ENCODE measurements around the gene GPX8. TPM values are rescaled to one million over a fixed set of nuclear protein-coding genes. Genes with fewer than 3 reads are reported as not detected.

Gene GPX8
- total and polyA plus RNA-seq, 7 donors: 1.6 to 4.2 (median 2.4) TPM

DNA sequence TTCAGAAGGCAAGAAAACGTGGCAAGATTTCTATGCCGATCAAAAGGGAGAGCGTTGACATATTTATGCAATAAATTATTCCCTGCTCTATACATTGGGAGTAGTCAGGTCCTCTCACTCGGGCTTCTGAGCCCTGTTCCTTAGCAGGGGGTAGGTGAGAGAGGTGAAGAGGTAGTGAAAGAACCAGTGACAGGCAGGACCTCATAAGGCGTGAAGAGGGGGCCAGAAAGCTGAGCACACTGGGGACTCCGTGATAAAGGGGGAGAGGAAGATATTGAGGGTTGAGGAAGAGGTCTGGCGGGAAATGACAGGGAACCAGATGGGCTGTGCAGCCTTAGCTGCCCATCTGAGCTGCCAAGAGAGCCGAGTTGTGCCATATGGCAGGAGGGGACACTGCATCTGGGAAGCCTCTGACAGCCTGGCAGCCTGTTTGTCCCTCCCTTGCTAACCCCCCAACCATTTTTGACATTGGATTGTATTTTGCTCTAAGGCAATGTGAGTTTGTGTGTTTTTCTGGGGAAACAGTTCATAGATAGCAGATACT lies 13.8 kb downstream of the GPX8 start:
- Histone ChIP-seq H3K27ac (no peak overlapping the region), H3K36me3 (ENCODE audit: insufficient read depth in 1 of 2, low read depth in 1 of 2) (no peaks in the 10 kb centered on the region), H3K4me3 (peak overlapping the region; percentile 68), H3K9me3 (no peaks in the 10 kb centered on the region), H3K27me3 (ENCODE audit: insufficient read depth in 3 of 3, low read length in 2 of 3) (peaks cover 5 to 55% (median 14%) of the 10 kb centered on the region in 3 donors), H3K4me1 (peaks cover 12% of the 10 kb centered on the region)
- ATAC-seq: no peak
- 19 to 22% (median 19%) methylated on average over 8 of the region's 8 CpGs for WGBS, 3 donors
- intact Hi-C loops (cut with DNase I): loop anchor here (5.0 to 10.0 kb wide), 2 partner anchors 61 to 524 kb away; partner anchors contain the start of gene CCNO (in 1 of the 2)
- TF ChIP-seq, protein P1, sequence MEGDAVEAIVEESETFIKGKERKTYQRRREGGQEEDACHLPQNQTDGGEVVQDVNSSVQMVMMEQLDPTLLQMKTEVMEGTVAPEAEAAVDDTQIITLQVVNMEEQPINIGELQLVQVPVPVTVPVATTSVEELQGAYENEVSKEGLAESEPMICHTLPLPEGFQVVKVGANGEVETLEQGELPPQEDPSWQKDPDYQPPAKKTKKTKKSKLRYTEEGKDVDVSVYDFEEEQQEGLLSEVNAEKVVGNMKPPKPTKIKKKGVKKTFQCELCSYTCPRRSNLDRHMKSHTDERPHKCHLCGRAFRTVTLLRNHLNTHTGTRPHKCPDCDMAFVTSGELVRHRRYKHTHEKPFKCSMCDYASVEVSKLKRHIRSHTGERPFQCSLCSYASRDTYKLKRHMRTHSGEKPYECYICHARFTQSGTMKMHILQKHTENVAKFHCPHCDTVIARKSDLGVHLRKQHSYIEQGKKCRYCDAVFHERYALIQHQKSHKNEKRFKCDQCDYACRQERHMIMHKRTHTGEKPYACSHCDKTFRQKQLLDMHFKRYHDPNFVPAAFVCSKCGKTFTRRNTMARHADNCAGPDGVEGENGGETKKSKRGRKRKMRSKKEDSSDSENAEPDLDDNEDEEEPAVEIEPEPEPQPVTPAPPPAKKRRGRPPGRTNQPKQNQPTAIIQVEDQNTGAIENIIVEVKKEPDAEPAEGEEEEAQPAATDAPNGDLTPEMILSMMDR (IDR thresholded peaks at IDR 0.05): no peak
- no peak for DNase-seq

DNA sequence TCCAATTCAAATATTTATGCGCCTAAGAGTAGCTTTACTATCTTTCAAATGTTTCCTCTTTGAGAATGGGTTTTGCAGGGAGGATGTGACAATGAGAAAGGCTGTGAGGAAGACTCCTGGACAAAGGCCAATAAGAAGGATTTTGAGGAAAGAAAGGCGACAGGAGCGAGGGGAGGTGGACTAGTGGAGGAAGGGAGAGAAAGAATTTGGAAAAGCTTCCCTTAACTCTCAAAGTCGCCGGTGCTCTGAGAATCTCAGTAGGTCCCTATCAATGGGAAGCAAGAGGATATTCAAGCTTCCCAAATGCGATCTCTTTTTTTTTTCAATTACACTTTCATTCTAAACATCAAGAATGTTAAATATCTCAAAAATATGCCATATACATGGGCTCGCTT lies 15.8 kb downstream of the GPX8 start:
- H3K9me3 ChIP-seq: no peaks in the 10 kb centered on the region
- H3K27me3 ChIP-seq (ENCODE audit: insufficient read depth in 3 of 3, low read length in 2 of 3): peaks cover 5 to 64% (median 14%) of the 10 kb centered on the region in 3 donors
- H3K36me3 ChIP-seq (ENCODE audit: insufficient read depth in 1 of 2, low read depth in 1 of 2): no peaks in the 10 kb centered on the region
- DNase-seq: no peak
- WGBS, 3 donors: 16 to 20% (median 18%) methylated on average over 7 of the region's 7 CpGs
- TF ChIP-seq, protein P1 (IDR thresholded peaks at IDR 0.05): no peak
- H3K4me1 ChIP-seq: peaks cover 12% of the 10 kb centered on the region
- no peak for ATAC-seq
- H3K4me3 ChIP-seq: peak overlapping the region; percentile 53
- intact Hi-C loops (cut with DNase I): loop anchor here (2.0 to 10.0 kb wide), 2 partner anchors 53 to 59 kb away; partner anchors contain the start of gene CCNO (in 1 of the 2)
- H3K27ac ChIP-seq: no peak overlapping the region

DNA sequence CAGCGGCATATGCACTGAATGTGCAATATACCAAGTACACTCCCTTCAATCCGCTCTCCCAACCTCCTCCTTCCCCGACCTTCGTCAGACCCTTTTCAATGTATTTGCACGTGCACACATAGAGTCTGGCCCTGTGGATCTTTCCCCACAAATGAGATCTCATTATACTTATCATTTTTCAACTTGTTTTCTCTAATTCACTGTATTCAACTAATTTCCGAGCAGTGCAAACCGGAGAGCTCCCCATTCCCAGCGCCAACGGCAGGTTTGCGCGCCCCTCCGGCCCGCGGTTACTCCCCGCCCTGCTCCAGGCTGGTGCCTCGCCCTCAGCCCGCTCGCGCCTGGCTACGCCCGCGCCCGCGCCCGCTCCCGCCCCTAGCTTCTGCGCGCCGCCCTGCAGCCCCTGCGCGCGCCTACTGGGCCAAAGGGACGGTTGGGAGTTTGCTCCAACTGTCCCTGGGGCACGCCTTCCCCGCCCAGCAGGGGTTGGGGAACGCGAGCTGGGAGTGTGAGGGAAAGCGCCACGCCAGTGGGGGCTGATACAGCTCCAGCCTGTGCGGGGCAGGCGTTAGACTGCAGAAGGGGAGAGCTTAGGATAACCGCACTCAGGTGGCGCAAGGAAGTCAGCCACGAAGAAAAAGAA lies 16.3 kb downstream of the GPX8 start:
- Histone ChIP-seq H3K27me3 (ENCODE audit: insufficient read depth in 3 of 3, low read length in 2 of 3) (peaks cover 5 to 64% (median 14%) of the 10 kb centered on the region in 3 donors), H3K36me3 (ENCODE audit: insufficient read depth in 1 of 2, low read depth in 1 of 2) (no peaks in the 10 kb centered on the region), H3K27ac (no peak overlapping the region), H3K9me3 (no peaks in the 10 kb centered on the region), H3K4me1 (peaks cover 12% of the 10 kb centered on the region), H3K4me3 (peak overlapping the region; percentile 53)
- DNase-seq (peak; percentile 27 to 62), ATAC-seq (peak; percentile 44 to 74 (median 66))
- intact Hi-C loops (cut with DNase I): loop anchor here (2.0 to 10.0 kb wide), 2 partner anchors 53 to 59 kb away; partner anchors contain the start of gene CCNO (in 1 of the 2)
- WGBS, 3 donors: 1 to 3% (median 3%) methylated on average over 44 of the region's 44 CpGs
- TF ChIP-seq, protein P1 (IDR thresholded peaks at IDR 0.05): peak; percentile 40

DNA sequence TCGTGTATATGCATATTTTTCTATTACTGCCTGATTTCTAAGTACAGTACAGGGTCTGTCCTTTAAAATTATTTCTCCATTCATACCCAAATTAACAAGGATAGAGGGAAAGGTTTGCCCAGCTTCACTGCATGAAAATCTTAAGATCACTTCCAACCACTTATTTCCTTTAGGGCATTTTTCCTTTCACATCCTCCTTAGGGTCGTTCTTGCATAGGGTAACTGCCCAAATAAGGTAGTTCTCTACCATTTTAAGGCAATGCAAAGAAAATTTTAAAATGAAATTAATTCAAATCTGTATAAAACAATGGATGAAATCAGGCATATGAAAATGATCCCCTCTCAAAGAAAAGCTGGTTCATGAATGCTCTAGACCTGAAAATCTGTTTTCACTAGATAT lies 17.1 kb downstream of the GPX8 start:
- no peaks in the 10 kb centered on the region for H3K9me3 ChIP-seq
- H3K4me1 ChIP-seq: peaks cover 12% of the 10 kb centered on the region
- intact Hi-C loops (cut with DNase I): loop anchor here (2.0 to 10.0 kb wide), 2 partner anchors 52 to 58 kb away; partner anchors contain the start of gene CCNO (in 1 of the 2)
- peaks cover 5 to 64% (median 14%) of the 10 kb centered on the region in 3 donors for H3K27me3 ChIP-seq (ENCODE audit: insufficient read depth in 3 of 3, low read length in 2 of 3)
- no peaks in the 10 kb centered on the region for H3K36me3 ChIP-seq (ENCODE audit: insufficient read depth in 1 of 2, low read depth in 1 of 2)
- no peak for DNase-seq
- H3K27ac ChIP-seq: no peak overlapping the region
- WGBS, 3 donors: 29 to 40% (median 33%) methylated on average over 2 of the region's 2 CpGs
- H3K4me3 ChIP-seq: no peak overlapping the region
- no peak for ATAC-seq
- TF ChIP-seq, protein P1 (IDR thresholded peaks at IDR 0.05): no peak
